HG03039 (cell line): Measurements from ENCODE around the gene COQ2.
A peak's percentile ranks its signal among the peaks of the same experiment; 100 is the strongest.
"Not testable (repeated sequence)": the region's sequence is repeated elsewhere in the genome, so short reads cannot be mapped to it uniquely, and the experiment has no call there.

Experiments
- ATAC-seq: cut with Tn5 transposase; IDR thresholded peaks from one replicate; pipeline ENCODE4 v1.9.1; 2021; ENCODE audit warnings: mild to moderate bottlenecking, moderate library complexity; ENCODE audit not compliant: unreplicated experiment

The COQ2 gene

GRCh38 chr4:83285055-83285407 is 433 bp upstream of the COQ2 start:
- no peak for ATAC-seq

- ATAC-seq: no peak
These were observed 1.4 kb downstream of the COQ2 start for GRCh38 chr4:83283181-83283580.

DNA sequence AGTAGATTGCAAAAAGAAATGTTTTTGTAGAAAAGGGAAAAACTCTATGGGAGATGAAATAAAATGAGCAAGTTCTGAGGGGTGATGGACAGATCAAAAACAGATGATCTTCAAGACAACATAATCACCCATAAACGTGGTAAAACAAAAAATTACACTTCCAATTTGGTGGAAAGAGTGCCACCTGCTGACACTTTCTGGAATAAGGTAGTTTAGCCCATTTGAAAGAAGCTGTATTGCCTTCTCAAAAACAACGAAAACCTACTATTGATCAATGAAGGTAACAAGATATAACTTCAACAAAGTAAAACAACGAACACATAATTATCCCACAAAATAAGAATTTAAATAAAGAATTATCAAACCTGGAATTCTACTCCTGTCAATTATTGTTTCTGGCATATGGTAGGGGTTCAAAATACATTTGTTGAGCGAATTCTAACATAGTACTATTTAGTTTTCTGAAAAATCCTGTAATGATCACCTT is 2.5 kb downstream of the COQ2 start:
- ATAC-seq: no peak

DNA sequence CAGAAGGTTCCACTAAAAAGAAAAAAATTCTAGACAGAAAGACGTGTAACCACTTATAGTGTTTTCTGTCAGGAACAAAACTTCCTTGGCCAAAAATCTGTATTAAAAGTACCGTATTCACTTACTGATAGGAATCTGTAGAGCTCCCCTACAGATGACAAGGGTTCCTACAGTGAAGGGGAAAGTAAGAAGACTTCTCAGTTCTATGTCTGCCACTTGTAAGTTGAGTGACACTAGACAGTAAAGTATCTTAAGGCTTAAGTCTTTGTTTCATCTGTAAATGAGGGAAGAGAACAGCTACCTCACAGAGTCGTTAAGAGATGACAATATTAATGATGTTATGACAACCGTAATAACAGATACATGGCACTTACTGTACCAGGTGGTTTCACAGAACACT is 3.3 kb downstream of the COQ2 start:
- ATAC-seq: no peak

GRCh38 chr4:83276299-83277040 is 8.1 kb downstream of the COQ2 start:
- peak; percentile 63 for ATAC-seq

DNA sequence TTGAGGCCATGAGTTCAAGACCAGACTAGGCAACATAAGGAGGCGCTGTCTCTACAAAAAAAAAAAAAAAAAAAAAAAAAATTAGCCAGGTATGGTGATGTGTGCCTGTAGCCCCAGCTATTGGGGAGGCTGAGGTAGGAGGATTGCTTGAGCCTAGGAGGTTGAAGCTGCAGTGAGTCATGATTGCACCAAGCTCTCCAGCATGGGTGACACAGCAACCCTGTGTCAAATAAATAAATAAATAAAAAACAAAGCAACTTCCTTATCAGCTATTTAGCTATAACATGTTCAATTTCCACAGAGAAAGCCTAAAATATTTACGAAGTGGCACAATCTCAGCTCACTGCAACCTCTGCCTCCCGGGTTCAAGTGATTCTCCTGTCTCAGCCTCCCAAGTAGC is 10.7 kb downstream of the COQ2 start:
- not testable (repeated sequence) for ATAC-seq

DNA sequence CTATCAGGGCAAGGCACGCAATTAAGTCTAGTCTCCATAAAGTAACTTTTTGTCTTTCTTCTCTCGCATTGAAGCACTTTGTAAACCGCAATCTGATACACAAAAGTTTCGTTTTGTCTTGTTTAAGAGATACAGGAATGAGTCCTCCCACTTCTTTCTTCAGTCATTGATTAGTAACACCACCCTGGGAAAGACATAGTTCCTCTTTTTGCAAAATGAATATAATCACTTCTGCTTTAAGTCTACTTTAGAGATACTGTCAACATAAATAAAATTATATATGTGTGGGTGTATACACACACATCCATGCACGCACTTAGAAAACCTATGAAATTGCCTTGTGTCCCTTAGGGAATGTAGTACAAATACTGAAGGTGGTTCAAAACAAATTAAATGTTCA is 11.7 kb downstream of the COQ2 start:
- peak; percentile 79 for ATAC-seq

- no peak for ATAC-seq
These were observed 15.3 kb downstream of the COQ2 start for GRCh38 chr4:83269256-83269655.

DNA sequence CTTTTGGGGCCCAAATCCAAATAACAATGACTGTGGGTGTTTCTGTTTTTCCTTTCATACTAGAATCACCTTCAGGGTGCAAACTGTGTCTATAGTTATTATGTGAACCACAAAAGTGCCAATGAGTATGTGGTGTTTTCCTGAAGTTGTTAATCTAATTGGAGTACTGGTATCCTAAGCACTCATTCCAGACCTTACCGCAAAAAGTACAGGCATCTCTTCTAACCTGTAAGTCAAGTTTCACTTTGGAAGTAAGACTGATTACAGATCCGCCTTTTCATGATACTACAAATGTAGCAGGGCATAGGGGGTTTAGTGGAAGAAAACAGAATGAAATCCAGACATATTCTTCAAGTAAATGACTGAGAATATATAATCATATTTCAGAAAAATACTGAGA is 16.1 kb downstream of the COQ2 start:
- no peak for ATAC-seq

DNA sequence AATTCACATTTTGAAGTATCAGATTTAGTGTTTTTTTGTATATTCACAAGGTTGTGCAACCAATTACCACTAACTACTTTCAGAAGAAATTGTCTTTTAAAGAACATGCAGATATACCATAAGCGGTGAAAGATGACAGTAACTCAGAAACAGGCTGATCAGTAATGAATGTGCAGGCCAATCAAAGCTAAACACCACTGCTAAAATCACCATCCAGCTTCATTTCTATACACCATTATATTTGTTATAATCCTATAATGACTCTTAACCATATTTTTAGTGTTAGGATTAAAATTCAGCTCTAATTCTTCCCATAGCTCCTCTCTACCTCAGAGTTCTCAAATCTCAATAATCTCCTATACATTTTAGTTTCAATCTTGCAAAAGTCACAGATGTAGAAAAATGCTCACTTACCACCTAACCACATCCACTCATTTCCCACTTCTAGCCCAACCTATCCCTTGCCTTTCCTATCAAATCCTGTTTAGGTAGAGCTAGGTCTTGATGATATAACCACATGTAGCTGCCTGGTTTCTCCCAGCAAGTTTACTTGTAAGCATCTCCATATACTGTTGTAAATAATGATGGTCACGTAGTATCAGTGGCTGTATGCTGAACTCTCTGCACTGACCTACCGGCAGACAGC is 16.6 kb downstream of the COQ2 start:
- ATAC-seq: no peak

DNA sequence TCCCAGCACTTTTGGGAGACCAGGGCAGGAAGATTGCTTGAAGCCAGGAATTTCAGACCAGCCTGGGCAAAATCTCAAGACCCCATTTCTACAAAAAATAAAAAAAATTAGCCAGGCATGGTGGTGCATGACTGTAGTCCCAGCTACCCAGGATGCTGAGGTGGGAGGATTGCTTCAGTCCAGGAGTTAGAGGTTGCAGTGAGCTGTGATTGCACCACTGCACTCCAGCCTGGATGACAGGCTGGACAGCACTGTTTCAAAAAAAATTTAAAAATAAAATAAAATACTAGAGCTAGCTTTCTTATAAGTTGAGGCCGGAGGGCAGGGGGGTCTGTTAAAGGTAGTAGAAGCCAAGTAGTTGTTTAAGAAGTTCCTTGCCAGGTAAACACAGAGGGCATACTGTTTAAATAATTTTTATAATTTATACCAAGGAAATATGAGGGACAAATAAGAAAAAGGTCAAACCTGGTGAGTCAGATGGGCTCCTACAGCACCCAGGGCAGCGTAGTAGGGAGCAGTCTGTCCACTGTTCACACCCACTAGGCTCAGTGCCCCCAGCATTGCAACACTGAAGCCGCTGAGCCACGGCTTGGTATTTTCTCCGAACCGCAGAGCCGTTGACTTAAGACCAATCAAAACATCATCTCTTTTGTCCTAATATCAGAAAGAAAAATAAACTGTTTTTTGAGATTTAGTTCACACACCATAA is 17.3 kb downstream of the COQ2 start:
- ATAC-seq: no peak

DNA sequence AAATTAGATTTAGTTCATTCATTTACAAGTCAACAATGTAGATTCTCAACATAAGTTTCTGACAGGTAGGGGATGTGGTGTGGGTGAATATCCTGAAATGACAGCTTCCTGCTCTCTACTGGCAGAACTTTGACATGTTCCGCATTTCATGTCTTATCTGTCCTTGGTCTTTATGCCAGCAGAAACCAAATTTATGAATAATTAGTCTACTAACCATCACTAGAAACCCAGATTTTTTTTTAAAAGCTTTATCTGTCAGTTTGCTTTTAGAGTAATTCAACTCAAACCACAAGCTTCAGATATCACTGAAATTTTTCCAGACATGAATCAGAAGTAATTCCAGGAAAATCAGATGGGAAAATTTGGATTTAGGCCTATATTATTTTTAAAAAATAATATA is 17.9 kb downstream of the COQ2 start:
- ATAC-seq: no peak

- no peak for ATAC-seq
These were observed 21.5 kb downstream of the COQ2 start for GRCh38 chr4:83263106-83263505.

- no peak for ATAC-seq
These were observed 21.9 kb downstream of the COQ2 start for GRCh38 chr4:83262682-83263081.

DNA sequence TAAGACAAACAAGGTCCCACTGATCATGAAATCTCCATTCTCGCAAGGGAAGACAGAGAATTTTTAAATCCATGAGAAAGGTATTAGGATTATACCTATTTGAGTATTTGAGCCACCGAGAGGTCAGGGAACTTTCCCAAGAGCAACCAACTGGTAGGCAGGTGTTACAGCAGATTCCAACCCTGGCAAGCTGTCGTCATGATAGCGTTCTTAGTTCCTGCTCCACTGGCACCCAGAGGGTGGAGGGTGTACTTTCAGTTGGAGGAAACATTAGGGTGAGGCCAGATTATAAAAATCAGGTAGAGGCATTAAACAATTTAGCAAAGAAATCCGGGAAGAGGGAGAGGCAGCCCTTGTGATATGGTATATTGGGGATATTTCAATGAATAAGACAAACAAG is 23.3 kb downstream of the COQ2 start:
- ATAC-seq: no peak

GRCh38 chr4:83259586-83259985 is 25.0 kb downstream of the COQ2 start:
- no peak for ATAC-seq

DNA sequence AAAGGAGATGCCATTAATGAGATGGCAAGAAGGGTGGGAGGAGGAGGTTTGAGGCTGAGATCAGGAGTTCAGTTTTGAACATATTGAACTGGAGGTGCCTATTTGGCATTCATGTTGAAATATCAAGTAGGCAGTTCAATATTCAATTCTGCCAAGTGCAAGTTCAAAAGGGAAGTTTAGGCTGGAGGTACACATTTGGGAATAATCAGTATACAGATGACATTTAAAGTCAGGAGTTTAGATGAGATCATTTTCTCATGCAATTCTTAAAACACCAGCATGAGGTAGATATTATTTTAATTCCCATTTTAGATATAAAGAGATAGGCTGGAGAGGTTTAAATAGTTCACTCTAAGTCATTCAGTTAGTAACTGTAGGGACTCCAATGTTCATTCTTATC is 26.1 kb downstream of the COQ2 start:
- ATAC-seq: no peak

GRCh38 chr4:83257811-83258210 is 26.8 kb downstream of the COQ2 start:
- ATAC-seq: no peak

GRCh38 chr4:83255584-83255983 is 29.0 kb downstream of the COQ2 start:
- no peak for ATAC-seq

- peak; percentile 56 for ATAC-seq
These were observed 31.7 kb downstream of the COQ2 start for GRCh38 chr4:83252782-83253405.

DNA sequence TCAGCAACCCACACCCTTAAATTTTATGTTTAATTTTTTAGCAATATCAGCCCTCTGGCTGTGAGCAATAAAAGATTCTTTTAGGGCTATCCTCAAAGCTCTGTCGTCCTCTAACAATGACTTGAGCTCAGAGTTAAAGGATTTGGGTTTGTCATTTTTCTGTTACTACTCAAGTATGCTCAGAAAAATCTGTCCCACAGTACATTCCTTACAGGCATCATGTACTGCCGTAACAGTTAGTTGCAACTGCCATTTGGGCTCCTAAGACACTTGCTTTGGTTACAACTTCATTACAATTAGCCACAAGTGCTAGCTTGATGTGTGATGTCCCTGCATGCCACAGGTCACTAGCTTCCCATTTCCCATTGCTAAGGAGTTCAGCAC is 33.2 kb downstream of the COQ2 start:
- no peak for ATAC-seq
